ENCODE results near the gene LRP10. TPM values are rescaled to one million over a fixed set of nuclear protein-coding genes. Genes with fewer than 3 reads are reported as not detected.

The LRP10 gene
- total and polyA plus RNA-seq, 2 of the 8 experiments (the other 6 are each of a cell fraction or from before 2014, with no cell fraction given) = 12.4 to 15.6 TPM

DNA sequence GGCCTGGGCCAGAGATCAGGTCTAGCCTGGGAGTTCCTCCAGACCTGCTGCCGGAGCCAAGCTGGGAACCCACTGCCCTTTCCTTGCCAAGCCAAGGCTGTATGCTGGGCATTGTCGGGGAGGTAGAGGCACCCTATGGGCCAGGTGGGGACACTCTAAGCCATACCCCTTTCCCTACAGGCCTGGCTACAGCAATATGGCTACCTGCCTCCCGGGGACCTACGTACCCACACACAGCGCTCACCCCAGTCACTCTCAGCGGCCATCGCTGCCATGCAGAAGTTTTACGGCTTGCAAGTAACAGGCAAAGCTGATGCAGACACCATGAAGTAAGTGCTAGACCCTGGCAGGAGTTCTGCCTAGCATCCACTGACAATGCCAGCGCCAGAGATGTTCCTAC is 30.2 kb upstream of the LRP10 start:
- Histone ChIP-seq H3K56ac (replicated peaks; ENCODE audit: insufficient read length, low read depth, low read length) (no peak overlapping the region), H3K23me2 (ENCODE audit: low read depth, low read length) (peaks cover 12% of the 10 kb centered on the region; the same call in 1 of the 2 replicates), H3K27me3 (replicated peaks in 1 of 4; ENCODE audit: control insufficient read depth in 3 of 4, extremely low read depth in 1 of 4, insufficient read depth in 3 of 4, low read length in 3 of 4) (no peaks in the 10 kb centered on the region), H2BK5ac (ENCODE audit: low read depth, low read length) (peak overlapping the region; percentile 52; the same call in 1 of the 2 replicates), H3K4me3 (ENCODE audit: extremely low read depth in 1 of 4, insufficient read depth in 2 of 4, low read depth in 3 of 4, low read length in 4 of 4) (no peak overlapping the region), H2AFZ (ENCODE audit: low read length) (no peak overlapping the region), H2AK5ac (ENCODE audit: low read depth, low read length) (no peak overlapping the region), H3K4me2 (ENCODE audit: insufficient read depth in 1 of 2, low read depth in 2 of 2, low read length in 2 of 2) (no peak overlapping the region), H4K8ac (ENCODE audit: extremely low read depth, insufficient read depth, low read length) (no peak overlapping the region), H2BK15ac (ENCODE audit: low read length) (no peak overlapping the region), H4K5ac (ENCODE audit: insufficient read length, low read depth, low read length) (no peak overlapping the region), H3K79me2 (ENCODE audit: control insufficient read depth in 1 of 2, insufficient read depth in 2 of 2, low read length in 2 of 2) (peaks cover 0 to 25% of the 10 kb centered on the region in 2 experiments; a peak in 1 of 4 replicates), H2BK12ac (ENCODE audit: low read depth, low read length) (no peak overlapping the region), H2BK120ac (replicated peaks; ENCODE audit: low read depth, low read length) (no peak overlapping the region), H3K27ac (ENCODE audit: low read depth, low read length) (no peak overlapping the region), H3K9ac (replicated peaks in 1 of 4; ENCODE audit: extremely low read depth in 1 of 4, low read depth in 3 of 4, low read length in 3 of 4) (no peak overlapping the region; a peak in 1 of 7 replicates), H3K9me3 (ENCODE audit: insufficient read depth in 2 of 2, low read depth in 1 of 2, low read length in 1 of 2) (no peaks in the 10 kb centered on the region), H4K20me1 (replicated peaks in 1 of 2; ENCODE audit: control insufficient read depth in 1 of 2, insufficient read depth in 2 of 2, low read length in 2 of 2) (no peaks in the 10 kb centered on the region), H2BK20ac (ENCODE audit: low read length) (no peak overlapping the region), H3K23ac (ENCODE audit: insufficient read length) (no peak overlapping the region), H3K4ac (replicated peaks; ENCODE audit: insufficient read length, low read depth, low read length) (no peak overlapping the region), H3K79me1 (ENCODE audit: low read depth, low read length) (peaks cover 8% of the 10 kb centered on the region), H3K14ac (ENCODE audit: insufficient read length) (no peak overlapping the region), H3K18ac (ENCODE audit: extremely low read depth, low read length) (no peak overlapping the region), H3K4me1 (replicated peaks in 1 of 4; ENCODE audit: control insufficient read depth in 3 of 4, insufficient read depth in 4 of 4, low read length in 3 of 4) (peaks cover 8 to 15% (median 11%) of the 10 kb centered on the region in 4 experiments), H4K91ac (replicated peaks; ENCODE audit: insufficient read length, low read length) (no peak overlapping the region), H3K36me3 (ENCODE audit: control insufficient read depth in 2 of 4, insufficient read depth in 4 of 4, low read length in 3 of 4) (peaks cover 7 to 41% (median 32%) of the 10 kb centered on the region in 4 experiments; a peak in 7 of 8 replicates)
- TF ChIP-seq, protein P1, sequence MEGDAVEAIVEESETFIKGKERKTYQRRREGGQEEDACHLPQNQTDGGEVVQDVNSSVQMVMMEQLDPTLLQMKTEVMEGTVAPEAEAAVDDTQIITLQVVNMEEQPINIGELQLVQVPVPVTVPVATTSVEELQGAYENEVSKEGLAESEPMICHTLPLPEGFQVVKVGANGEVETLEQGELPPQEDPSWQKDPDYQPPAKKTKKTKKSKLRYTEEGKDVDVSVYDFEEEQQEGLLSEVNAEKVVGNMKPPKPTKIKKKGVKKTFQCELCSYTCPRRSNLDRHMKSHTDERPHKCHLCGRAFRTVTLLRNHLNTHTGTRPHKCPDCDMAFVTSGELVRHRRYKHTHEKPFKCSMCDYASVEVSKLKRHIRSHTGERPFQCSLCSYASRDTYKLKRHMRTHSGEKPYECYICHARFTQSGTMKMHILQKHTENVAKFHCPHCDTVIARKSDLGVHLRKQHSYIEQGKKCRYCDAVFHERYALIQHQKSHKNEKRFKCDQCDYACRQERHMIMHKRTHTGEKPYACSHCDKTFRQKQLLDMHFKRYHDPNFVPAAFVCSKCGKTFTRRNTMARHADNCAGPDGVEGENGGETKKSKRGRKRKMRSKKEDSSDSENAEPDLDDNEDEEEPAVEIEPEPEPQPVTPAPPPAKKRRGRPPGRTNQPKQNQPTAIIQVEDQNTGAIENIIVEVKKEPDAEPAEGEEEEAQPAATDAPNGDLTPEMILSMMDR (IDR thresholded peaks at IDR 0.05; ENCODE audit: control extremely low read depth in 1 of 3, insufficient read depth in 1 of 3, low read depth in 1 of 3, low read length in 3 of 3) = no peak
- no peak for TF ChIP-seq SP1 (IDR thresholded peaks at IDR 0.05; ENCODE audit: low read depth, low read length)
- TF ChIP-seq SIRT6 (IDR thresholded peaks at IDR 0.05; ENCODE audit: low read length) = no peak
- no peak for TF ChIP-seq PHF8 (conservative IDR thresholded peaks at IDR 0.05; ENCODE audit: low read depth, low read length)
- TF ChIP-seq EZH2 (IDR thresholded peaks at IDR 0.05; ENCODE audit: low read depth, low read length, severe bottlenecking) = no peak
- no peak for TF ChIP-seq KDM4A (IDR thresholded peaks at IDR 0.05; ENCODE audit: low read depth, low read length, severe bottlenecking)
- 95% methylated on average over 9 of the region's 9 CpGs; no CpG with 5 or more reads in 1 of the 2 experiments for WGBS, 2 experiments (ENCODE audit: extremely low coverage in 1 of 2, insufficient coverage in 1 of 2, insufficient read length in 1 of 2, insufficient replicate concordance in 2 of 2, low coverage in 1 of 2, low lambda C conversion rate in 2 of 2, missing lambda C conversion rate in 1 of 2)
- DNase-seq (ENCODE audit: low read depth in 1 of 2, low spot score in 2 of 2) (no peak), FAIRE-seq (no peak)
- ChIA-PET CTCF (ENCODE audit: partially characterized antibody) (interaction anchor here (0.6 to 56.0 kb wide), 8 partner anchors 18 to 271 kb away, joined by 3 to 1562 read pairs (median 4); partner anchors contain the start of genes LRP10, MMP14, MRPL52 and OXA1L), POLR2A (ENCODE audit: partially characterized antibody) (interaction anchor here (0.8 to 16.3 kb wide), 4 partner anchors 8 to 56 kb away, joined by 3 to 203 read pairs (median 4); no protein-coding TSS in a partner anchor)
